HepG2 (cell line): ENCODE results near the gene MYO16. TPM values are rescaled to one million over a fixed set of nuclear protein-coding genes. Genes with fewer than 3 reads are reported as not detected.

Source experiments
- ATAC-seq: fragments of 200-7000 bp; cut with Tn5 transposase; 3 replicates; pipeline ENCODE4 v1.9.1; 2020; ENCODE audit warnings: mild to moderate bottlenecking, moderate library complexity
- BruUV-seq: library from RNA; stranded (reverse); fragments of 400-500 nt; replicated peaks from 2 replicates; lab custom pipeline; 2021; lab: Mats Ljungman, UMichigan
- CTCF ChIA-PET: fragments of 300-600 bp; formaldehyde crosslinking; extraction: SDS; loops from one replicate; lab custom pipeline; 2021; ENCODE audit warnings: low total read pairs, inconsistent platforms, low intra/inter-chr PET ratio; lab: Yijun Ruan, JAX
- POLR2A ChIA-PET: fragments of 350-600 bp; sonication (Branson Sonifier 250); formaldehyde crosslinking; loops from one replicate; lab custom pipeline; 2020; ENCODE audit warnings: antibody characterized with exemption, inconsistent platforms; lab: Yijun Ruan, JAX
- DNase-seq: peaks from one replicate; pipeline ENCODE4 v3.0.0-alpha.2; 2015; ENCODE audit warnings: low spot score
- FAIRE-seq: peaks from 3 replicates; lab custom pipeline; 2011; peaks lifted over from hg19 to GRCh38; lab: Jason Lieb, UNC
- H2AFZ ChIP-seq: one replicate; pipeline ENCODE4 v1.6.1; 2011; ENCODE audit warnings: low read length, inconsistent platforms
- H3K27ac ChIP-seq: fragments of 300-600 bp; 3 replicates; pipeline ENCODE4 v1.8.0; 2011; ENCODE audit warnings: mixed run types, mild to moderate bottlenecking, mixed read lengths, low read length, inconsistent platforms; ENCODE audit not compliant: insufficient read depth; ENCODE audit errors: extremely low read length
- H3K27me3 ChIP-seq, 2 experiments: fragments of 200-600 bp in 1 of 2; 2 replicates in 1 of 2; 3 replicates in 1 of 2; pipeline versions ENCODE4 v1.6.0 to v1.8.0; 2011; ENCODE audit warnings: low read length in 2 of 2, mild to moderate bottlenecking in 2 of 2, moderate library complexity in 2 of 2, inconsistent platforms in 1 of 2; ENCODE audit not compliant: insufficient read depth in 2 of 2, control insufficient read depth in 1 of 2
- H3K36me3 ChIP-seq, 2 experiments: fragments of 200-600 bp in 1 of 2; replicated peaks in 1 of 2; 2 replicates in 1 of 2; 3 replicates in 1 of 2; pipeline versions ENCODE4 v1.5.1 to v1.8.0; 2011; ENCODE audit warnings: low read length in 2 of 2, inconsistent platforms in 1 of 2; ENCODE audit not compliant: insufficient read depth in 2 of 2, control insufficient read depth in 1 of 2
- H3K4me1 ChIP-seq: 2 replicates; pipeline ENCODE4 v1.5.1; 2012; ENCODE audit warnings: low read length, inconsistent platforms; ENCODE audit not compliant: insufficient read depth
- H3K4me2 ChIP-seq: 2 replicates; pipeline ENCODE4 v1.6.0; 2011; ENCODE audit warnings: low read depth, low read length, inconsistent platforms
- H3K4me3 ChIP-seq, 3 experiments: fragments of 200-600 bp in 1 of 3; sonication (generic), shearing (Covaris generic) in 1 of 3; replicated peaks in 1 of 3; 2 replicates each; pipeline ENCODE4 v1.5.1; 2011 to 2016; ENCODE audit warnings: low read length in 3 of 3, inconsistent platforms in 2 of 3, low read depth in 2 of 3, mild to moderate bottlenecking in 2 of 3, control low read depth in 1 of 3, mixed read lengths in 1 of 3; ENCODE audit not compliant: insufficient read depth in 1 of 3
- H3K79me2 ChIP-seq: one replicate; pipeline ENCODE4 v1.6.1; 2011; ENCODE audit warnings: low read length, inconsistent platforms; ENCODE audit not compliant: insufficient read depth
- H3K9ac ChIP-seq: 2 replicates; pipeline ENCODE4 v1.6.0; 2011; ENCODE audit warnings: mild to moderate bottlenecking, low read depth, low read length, inconsistent platforms; ENCODE audit not compliant: insufficient read depth
- H3K9me3 ChIP-seq: 2 replicates; pipeline ENCODE4 v1.5.1; 2012; ENCODE audit warnings: mild to moderate bottlenecking, low read length
- H4K20me1 ChIP-seq: 2 replicates; pipeline ENCODE4 v1.6.0; 2011; ENCODE audit warnings: inconsistent platforms, mild to moderate bottlenecking, low read length, moderate library complexity; ENCODE audit not compliant: insufficient read depth
- CSRNP1 ChIP-seq: sonication (generic); formaldehyde crosslinking; IDR thresholded peaks from 2 replicates; pipeline ENCODE4 v1.8.1; 2023; ENCODE audit warnings: mild to moderate bottlenecking, missing genetic modification reagents
- IRF9 ChIP-seq: sonication (generic); formaldehyde crosslinking; IDR thresholded peaks from 2 replicates; pipeline ENCODE4 v1.8.0; 2022; ENCODE audit warnings: missing genetic modification reagents, mild to moderate bottlenecking, borderline replicate concordance
- JDP2 ChIP-seq: sonication (generic); formaldehyde crosslinking; IDR thresholded peaks from 2 replicates; pipeline ENCODE4 v1.8.1; 2022; ENCODE audit warnings: missing genetic modification reagents, borderline replicate concordance
- MXD3 ChIP-seq: IDR thresholded peaks from 2 replicates; pipeline ENCODE4 v1.6.1; 2016; ENCODE audit warnings: mild to moderate bottlenecking, missing biosample characterization, missing genetic modification reagents
- PITX1 ChIP-seq: sonication (generic); formaldehyde crosslinking; IDR thresholded peaks from 2 replicates; pipeline ENCODE4 v1.5.1; 2020; ENCODE audit warnings: mild to moderate bottlenecking, missing genetic modification reagents
- ZNF138 ChIP-seq: sonication (generic); formaldehyde crosslinking; IDR thresholded peaks from 2 replicates; pipeline ENCODE4 v1.5.0; 2020; ENCODE audit warnings: mild to moderate bottlenecking, low read depth, missing genetic modification reagents
- whole genome bisulfite sequencing: methylation state at CpG from one replicate; pipeline ENCODE4 v1.1.6; 2017; ENCODE audit warnings: low lambda C conversion rate; 5-methylcytosine and 5-hydroxymethylcytosine counted together
- in situ Hi-C: cut with HindIII; loops from 2 replicates; pipeline ENCODE4 v1.10.0; 2017; ENCODE audit warnings: low pct_unique_long_range_greater_than_20kb; ENCODE audit not compliant: extremely low pct_ligation_motif_present
- intact Hi-C: fragments of 100-400 bp; cut with micrococcal nuclease; formaldehyde crosslinking; loops from one replicate; pipeline ENCODE4 v1.10.0; 2022; ENCODE audit not compliant: unreplicated experiment
- polyA plus RNA-seq, 8 experiments: library from polyadenylated mRNA; depleted of rRNA in 3 of 8; stranded (reverse) in 7 of 8; unstranded in 1 of 8; fragments of >200 nt; fragmentation: Illumina TruSeq in 4 of 8; extraction: Trizol in 4 of 8; gene quantifications; 2 replicates each; pipeline versions ENCODE4 v1.2.1 to v1.2.3, GENCODE V29; 2011 to 2016; ENCODE audit warnings: low read depth in 4 of 8, missing spikeins in 1 of 8, mixed read lengths in 1 of 8; ENCODE audit not compliant: insufficient read depth in 1 of 8
- total RNA-seq, 5 experiments: library from RNA; depleted of rRNA; stranded (reverse); fragments of >200 nt; fragmentation: Illumina TruSeq; extraction: Trizol; gene quantifications; 2 replicates each; pipeline ENCODE4 v1.2.3, GENCODE V29; 2016; ENCODE audit warnings: low read depth in 1 of 5

The MYO16 gene
- total and polyA plus RNA-seq, 2 of the 13 experiments (the other 11 are each of a cell fraction or from before 2014, with no cell fraction given): not detected

GRCh38 chr13:109118521-109118920 is 489.1 kb downstream of the MYO16 start:
- in situ Hi-C loops (no loop called here), intact Hi-C loops (no loop called here)
- H3K27me3 ChIP-seq: no peaks in the 10 kb centered on the region
- no peak overlapping the region for H3K4me2 ChIP-seq
- BruUV-seq: no TSS peak
- no peak overlapping the region for H3K9ac ChIP-seq
- DNase-seq (no peak), FAIRE-seq (no peak), ATAC-seq (no peak)
- no peaks in the 10 kb centered on the region for H3K9me3 ChIP-seq
- no peaks in the 10 kb centered on the region for H3K4me1 ChIP-seq
- H3K36me3 ChIP-seq: no peaks in the 10 kb centered on the region
- no peaks in the 10 kb centered on the region for H4K20me1 ChIP-seq
- ChIA-PET CTCF (no interaction called here), POLR2A (no interaction called here)
- H2AFZ ChIP-seq: no peak overlapping the region
- no peak for TF ChIP-seq IRF9 (CRISPR knock-in tag)
- TF ChIP-seq CSRNP1: no peak
- no peak for TF ChIP-seq ZNF138 (CRISPR knock-in tag)
- TF ChIP-seq PITX1 (CRISPR knock-in tag): no peak
- TF ChIP-seq MXD3: no peak
- no peak for TF ChIP-seq JDP2 (CRISPR knock-in tag)
- no peak overlapping the region for H3K4me3 ChIP-seq
- H3K79me2 ChIP-seq: no peaks in the 10 kb centered on the region
- 5% methylated on average over 1 of the region's 1 CpG for WGBS
- no peak overlapping the region for H3K27ac ChIP-seq
